ENCODE data around the gene FAM76A. TPM values are rescaled to one million over a fixed set of nuclear protein-coding genes. Genes with fewer than 3 reads are reported as not detected.
A peak's percentile ranks its signal among the peaks of the same experiment; 100 is the strongest.

FAM76A gene
- total RNA-seq, 1 donor from 2014 or later, result 13.5 TPM

DNA sequence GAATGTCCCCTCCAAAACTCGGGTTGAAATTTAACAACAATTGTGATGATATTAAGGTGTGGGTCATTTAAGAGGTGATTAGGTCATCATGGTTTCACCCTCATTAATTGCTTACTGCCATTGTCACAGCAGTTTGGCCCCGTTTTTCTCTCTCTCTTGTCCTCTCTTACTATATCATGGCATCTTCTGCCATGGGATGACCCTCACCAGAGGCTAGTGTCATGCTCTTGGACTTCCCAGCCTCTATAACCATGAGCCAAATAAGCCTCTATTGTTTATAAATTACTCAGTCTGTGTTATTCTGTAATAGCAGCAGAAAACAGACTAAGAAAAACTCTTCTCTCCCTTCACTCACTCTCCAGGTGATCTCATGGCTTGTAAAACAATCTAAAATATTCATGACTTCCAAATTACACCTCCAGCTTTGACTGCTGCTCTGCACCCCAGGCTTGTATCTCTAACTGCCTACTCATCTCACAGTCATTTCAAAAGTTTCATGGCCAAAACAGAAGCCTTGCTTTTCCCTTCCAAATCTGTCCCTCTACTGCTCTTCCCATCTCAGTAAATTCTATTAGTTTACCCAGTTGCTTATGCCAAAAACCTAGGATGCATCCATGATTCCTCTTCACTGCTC lies 9.4 kb upstream of the FAM76A start:
- H3K27me3 ChIP-seq (ENCODE audit: control insufficient read depth, insufficient read depth, low read length), result no peaks in the 10 kb centered on the region

GRCh38 chr1:27719286-27720251 lies 6.2 kb upstream of the FAM76A start:
- no peak for DNase-seq (ENCODE audit: low read depth)
- no peaks in the 10 kb centered on the region for H3K27me3 ChIP-seq (ENCODE audit: control insufficient read depth, insufficient read depth, low read length)
- no peaks in the 10 kb centered on the region for H3K36me3 ChIP-seq (ENCODE audit: control insufficient read depth, insufficient read depth, low read length)
- TF ChIP-seq, protein P1, sequence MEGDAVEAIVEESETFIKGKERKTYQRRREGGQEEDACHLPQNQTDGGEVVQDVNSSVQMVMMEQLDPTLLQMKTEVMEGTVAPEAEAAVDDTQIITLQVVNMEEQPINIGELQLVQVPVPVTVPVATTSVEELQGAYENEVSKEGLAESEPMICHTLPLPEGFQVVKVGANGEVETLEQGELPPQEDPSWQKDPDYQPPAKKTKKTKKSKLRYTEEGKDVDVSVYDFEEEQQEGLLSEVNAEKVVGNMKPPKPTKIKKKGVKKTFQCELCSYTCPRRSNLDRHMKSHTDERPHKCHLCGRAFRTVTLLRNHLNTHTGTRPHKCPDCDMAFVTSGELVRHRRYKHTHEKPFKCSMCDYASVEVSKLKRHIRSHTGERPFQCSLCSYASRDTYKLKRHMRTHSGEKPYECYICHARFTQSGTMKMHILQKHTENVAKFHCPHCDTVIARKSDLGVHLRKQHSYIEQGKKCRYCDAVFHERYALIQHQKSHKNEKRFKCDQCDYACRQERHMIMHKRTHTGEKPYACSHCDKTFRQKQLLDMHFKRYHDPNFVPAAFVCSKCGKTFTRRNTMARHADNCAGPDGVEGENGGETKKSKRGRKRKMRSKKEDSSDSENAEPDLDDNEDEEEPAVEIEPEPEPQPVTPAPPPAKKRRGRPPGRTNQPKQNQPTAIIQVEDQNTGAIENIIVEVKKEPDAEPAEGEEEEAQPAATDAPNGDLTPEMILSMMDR (IDR thresholded peaks at IDR 0.05; ENCODE audit: insufficient read depth, low read length, poor library complexity, severe bottlenecking), result peak; percentile 48
- H3K4me3 ChIP-seq (ENCODE audit: low read depth, low read length), result no peak overlapping the region

More for the DNA sequence above, 9.4 kb upstream of the FAM76A start:
- Histone ChIP-seq H3K4me3 (ENCODE audit: low read depth, low read length) (no peak overlapping the region), H3K36me3 (ENCODE audit: control insufficient read depth, insufficient read depth, low read length) (no peaks in the 10 kb centered on the region)
- TF ChIP-seq, protein P1 (IDR thresholded peaks at IDR 0.05; ENCODE audit: insufficient read depth, low read length, poor library complexity, severe bottlenecking), result no peak
- DNase-seq (ENCODE audit: low read depth), result no peak

DNA sequence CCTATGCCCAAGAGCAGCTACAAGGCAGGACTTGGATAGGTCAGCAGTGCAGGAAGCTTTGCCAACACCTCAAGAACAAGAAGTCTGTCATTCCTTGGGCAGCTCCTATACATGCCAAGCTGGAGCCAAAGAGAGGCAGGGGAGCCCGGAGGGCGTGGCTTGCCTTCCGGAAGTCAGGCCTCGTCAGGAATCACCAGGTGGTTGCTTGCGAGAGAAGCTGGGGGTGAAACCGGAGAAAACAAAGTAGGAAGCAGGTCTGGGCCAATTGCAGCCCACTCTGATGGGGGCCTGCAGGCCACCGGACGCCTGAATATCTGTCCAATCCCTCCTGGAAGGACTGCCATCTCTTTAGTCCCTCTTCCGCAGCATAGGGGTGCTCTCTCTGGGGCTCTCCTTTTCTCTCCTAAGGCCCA lies 794 bp upstream of the FAM76A start:
- H3K36me3 ChIP-seq (ENCODE audit: control insufficient read depth, insufficient read depth, low read length), result no peaks in the 10 kb centered on the region
- TF ChIP-seq, protein P1 (IDR thresholded peaks at IDR 0.05; ENCODE audit: insufficient read depth, low read length, poor library complexity, severe bottlenecking), result no peak
- DNase-seq (ENCODE audit: low read depth), result no peak
- H3K27me3 ChIP-seq (ENCODE audit: control insufficient read depth, insufficient read depth, low read length), result no peaks in the 10 kb centered on the region
- peak overlapping the region; percentile 14 for H3K4me3 ChIP-seq (ENCODE audit: low read depth, low read length)

- Histone ChIP-seq H3K36me3 (ENCODE audit: control insufficient read depth, insufficient read depth, low read length) (no peaks in the 10 kb centered on the region), H3K4me3 (ENCODE audit: low read depth, low read length) (peak overlapping the region; percentile 72), H3K27me3 (ENCODE audit: control insufficient read depth, insufficient read depth, low read length) (no peaks in the 10 kb centered on the region)
- no peak for DNase-seq (ENCODE audit: low read depth)
- TF ChIP-seq, protein P1 (IDR thresholded peaks at IDR 0.05; ENCODE audit: insufficient read depth, low read length, poor library complexity, severe bottlenecking), result no peak
These were observed 648 bp downstream of the FAM76A start for GRCh38 chr1:27726173-27727044.

- H3K4me3 ChIP-seq (ENCODE audit: low read depth, low read length), result no peak overlapping the region
- H3K27me3 ChIP-seq (ENCODE audit: control insufficient read depth, insufficient read depth, low read length), result no peaks in the 10 kb centered on the region
- TF ChIP-seq, protein P1 (IDR thresholded peaks at IDR 0.05; ENCODE audit: insufficient read depth, low read length, poor library complexity, severe bottlenecking), result no peak
- H3K36me3 ChIP-seq (ENCODE audit: control insufficient read depth, insufficient read depth, low read length), result no peaks in the 10 kb centered on the region
- no peak for DNase-seq (ENCODE audit: low read depth)
These were observed 1.4 kb downstream of the FAM76A start for GRCh38 chr1:27727126-27727525.

All from kidney epithelial cell (primary cell).